Left lung (tissue), 10 donors: ENCODE measurements around the gene TRABD2A. TPM values are rescaled to one million over a fixed set of nuclear protein-coding genes. Genes with fewer than 3 reads are reported as not detected.

Experiments
- ATAC-seq: fragments of 200-7000 bp; cut with Tn5 transposase; one replicate; pipeline ENCODE4 v1.9.1; 2020; ENCODE audit warnings: moderate library complexity
- DNase-seq, 4 donors: peaks; one replicate each; pipeline ENCODE4 v3.0.0-alpha.2; 2013 to 2020
- H3K27ac ChIP-seq, 2 donors: fragments of 200-600 bp; sonication (generic) in 1 of 2; one replicate each; pipeline versions ENCODE4 v1.5.0 to v1.8.0; 2020 to 2021
- H3K27me3 ChIP-seq, 2 donors: fragments of 200-600 bp; sonication (generic) in 1 of 2; one replicate each; pipeline versions ENCODE4 v1.5.0 to v1.8.0; 2020 to 2021
- H3K36me3 ChIP-seq, 2 donors: fragments of 200-600 bp; sonication (generic) in 1 of 2; one replicate each; pipeline versions ENCODE4 v1.5.0 to v1.8.0; 2020 to 2021
- H3K4me1 ChIP-seq, 2 donors: fragments of 200-600 bp; one replicate each; pipeline ENCODE4 v1.8.0; 2021
- H3K4me3 ChIP-seq, 2 donors: fragments of 200-600 bp; sonication (generic) in 1 of 2; one replicate each; pipeline versions ENCODE4 v1.5.0 to v1.8.0; 2020 to 2021; ENCODE audit warnings: mild to moderate bottlenecking in 1 of 2
- H3K9me3 ChIP-seq, 2 donors: fragments of 200-600 bp; sonication (generic) in 1 of 2; one replicate each; pipeline versions ENCODE4 v1.5.0 to v1.8.0; 2020 to 2021
- intact Hi-C, 2 donors: fragments of 100-400 bp; cut with DNase I; formaldehyde crosslinking; loops; one replicate each; pipeline versions ENCODE4 v1.11.2 to v1.14.2; 2022
- polyA plus RNA-seq, 6 donors: library from polyadenylated mRNA; unstranded; fragments of 120-200 nt; gene quantifications; one replicate each; pipeline ENCODE4 v1.2.1, GENCODE V29; 2013; ENCODE audit not compliant: insufficient read length in 6 of 6
- total RNA-seq, 2 donors: library from RNA; stranded (reverse); fragmentation: NEBNext Ultra II Directional; extraction: Animal tissue kit (Norgen Biotek cat#: 25700); gene quantifications; one replicate each; pipeline ENCODE4 v1.2.1, GENCODE V29; 2021
- TF ChIP-seq, protein P1 (sequence below), 2 donors: fragments of 200-600 bp; sonication (generic) in 1 of 2; IDR thresholded peaks; one replicate each; pipeline versions ENCODE4 v1.5.0 to v1.8.0; 2021; ENCODE audit warnings: antibody characterized with exemption in 2 of 2
- donor health status: DM: no; HTN: yes; CAD: no.
- donor health status: DM: no; HTN: no; CAD: no.

Gene TRABD2A
- total and polyA plus RNA-seq, 8 donors, result 3.0 to 24.7 (median 21.8) TPM

DNA sequence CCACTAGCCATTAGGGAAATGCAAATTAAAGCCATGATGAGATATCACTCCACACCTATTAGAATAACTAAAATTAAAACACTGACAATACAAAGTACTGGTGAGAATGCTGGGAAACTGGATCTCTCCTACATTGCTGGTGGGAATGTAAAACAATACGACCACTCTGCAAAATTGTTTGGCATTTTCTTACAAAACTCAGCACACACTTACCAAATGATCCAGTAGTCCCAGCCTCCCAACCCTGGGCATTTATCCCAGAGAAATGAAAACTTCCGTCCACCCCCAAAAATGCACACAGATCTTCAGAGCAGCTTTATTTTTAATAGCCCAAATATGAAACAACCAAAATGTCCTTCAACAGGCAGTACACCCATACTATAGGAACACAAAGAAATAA, 15.7 kb upstream of the TRABD2A start:
- no peaks in the 10 kb centered on the region for H3K9me3 ChIP-seq
- H3K4me3 ChIP-seq, result no peak overlapping the region
- no peaks in the 10 kb centered on the region for H3K36me3 ChIP-seq
- no peak for DNase-seq
- H3K4me1 ChIP-seq, result peaks cover 7 to 50% of the 10 kb centered on the region in 2 donors
- ATAC-seq, result no peak
- no peak overlapping the region for H3K27ac ChIP-seq
- TF ChIP-seq, protein P1, sequence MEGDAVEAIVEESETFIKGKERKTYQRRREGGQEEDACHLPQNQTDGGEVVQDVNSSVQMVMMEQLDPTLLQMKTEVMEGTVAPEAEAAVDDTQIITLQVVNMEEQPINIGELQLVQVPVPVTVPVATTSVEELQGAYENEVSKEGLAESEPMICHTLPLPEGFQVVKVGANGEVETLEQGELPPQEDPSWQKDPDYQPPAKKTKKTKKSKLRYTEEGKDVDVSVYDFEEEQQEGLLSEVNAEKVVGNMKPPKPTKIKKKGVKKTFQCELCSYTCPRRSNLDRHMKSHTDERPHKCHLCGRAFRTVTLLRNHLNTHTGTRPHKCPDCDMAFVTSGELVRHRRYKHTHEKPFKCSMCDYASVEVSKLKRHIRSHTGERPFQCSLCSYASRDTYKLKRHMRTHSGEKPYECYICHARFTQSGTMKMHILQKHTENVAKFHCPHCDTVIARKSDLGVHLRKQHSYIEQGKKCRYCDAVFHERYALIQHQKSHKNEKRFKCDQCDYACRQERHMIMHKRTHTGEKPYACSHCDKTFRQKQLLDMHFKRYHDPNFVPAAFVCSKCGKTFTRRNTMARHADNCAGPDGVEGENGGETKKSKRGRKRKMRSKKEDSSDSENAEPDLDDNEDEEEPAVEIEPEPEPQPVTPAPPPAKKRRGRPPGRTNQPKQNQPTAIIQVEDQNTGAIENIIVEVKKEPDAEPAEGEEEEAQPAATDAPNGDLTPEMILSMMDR (IDR thresholded peaks at IDR 0.05), result no peak
- no peaks in the 10 kb centered on the region for H3K27me3 ChIP-seq
- intact Hi-C loops, result no loop called here

GRCh38 chr2:84894758-84895520, 14.1 kb upstream of the TRABD2A start:
- no peaks in the 10 kb centered on the region for H3K27me3 ChIP-seq
- H3K4me1 ChIP-seq, result peaks cover 7 to 50% of the 10 kb centered on the region in 2 donors
- intact Hi-C loops, result no loop called here
- no peak overlapping the region for H3K4me3 ChIP-seq
- DNase-seq (no peak), ATAC-seq (no peak)
- no peaks in the 10 kb centered on the region for H3K9me3 ChIP-seq
- TF ChIP-seq, protein P1 (IDR thresholded peaks at IDR 0.05), result no peak
- H3K36me3 ChIP-seq, result no peaks in the 10 kb centered on the region
- peak overlapping the region; percentile 28 to 38 for H3K27ac ChIP-seq

GRCh38 chr2:84894131-84894586, 13.3 kb upstream of the TRABD2A start:
- Histone ChIP-seq H3K4me3 (no peak overlapping the region), H3K27ac (peak overlapping the region in 1 of 2 donors; percentile 38), H3K9me3 (no peaks in the 10 kb centered on the region), H3K4me1 (peaks cover 6 to 51% of the 10 kb centered on the region in 2 donors), H3K27me3 (no peaks in the 10 kb centered on the region), H3K36me3 (no peaks in the 10 kb centered on the region)
- intact Hi-C loops, result no loop called here
- TF ChIP-seq, protein P1 (IDR thresholded peaks at IDR 0.05), result no peak
- no peak for DNase-seq
- ATAC-seq, result no peak

GRCh38 chr2:84891355-84892010, 10.6 kb upstream of the TRABD2A start:
- TF ChIP-seq, protein P1 (IDR thresholded peaks at IDR 0.05), result no peak
- peaks cover 8 to 41% of the 10 kb centered on the region in 2 donors for H3K4me1 ChIP-seq
- no peaks in the 10 kb centered on the region for H3K27me3 ChIP-seq
- no peaks in the 10 kb centered on the region for H3K36me3 ChIP-seq
- intact Hi-C loops, result no loop called here
- H3K27ac ChIP-seq, result no peak overlapping the region
- no peak for ATAC-seq
- no peaks in the 10 kb centered on the region for H3K9me3 ChIP-seq
- no peak for DNase-seq
- H3K4me3 ChIP-seq, result no peak overlapping the region

- H3K4me3 ChIP-seq, result peak overlapping the region in 1 of 2 donors; percentile 18
- H3K27ac ChIP-seq, result peak overlapping the region; percentile 78 to 79
- ATAC-seq, result no peak
- intact Hi-C loops, result no loop called here
- no peaks in the 10 kb centered on the region for H3K9me3 ChIP-seq
- H3K36me3 ChIP-seq, result no peaks in the 10 kb centered on the region
- H3K27me3 ChIP-seq, result no peaks in the 10 kb centered on the region
- H3K4me1 ChIP-seq, result peaks cover 8 to 26% of the 10 kb centered on the region in 2 donors
- DNase-seq, result no peak
- TF ChIP-seq, protein P1 (IDR thresholded peaks at IDR 0.05), result no peak
These were observed 8.4 kb upstream of the TRABD2A start for GRCh38 chr2:84889332-84889731.
